ENCODE measurements around the gene AKT3. TPM values are rescaled to one million over a fixed set of nuclear protein-coding genes. Genes with fewer than 3 reads are reported as not detected.
"Not testable (repeated sequence)": the region's sequence is repeated elsewhere in the genome, so short reads cannot be mapped to it uniquely, and the experiment has no call there.

AKT3 gene
- polyA plus RNA-seq, 3 donors from 2014 or later = 2.5 to 7.3 (median 5.2) TPM

DNA sequence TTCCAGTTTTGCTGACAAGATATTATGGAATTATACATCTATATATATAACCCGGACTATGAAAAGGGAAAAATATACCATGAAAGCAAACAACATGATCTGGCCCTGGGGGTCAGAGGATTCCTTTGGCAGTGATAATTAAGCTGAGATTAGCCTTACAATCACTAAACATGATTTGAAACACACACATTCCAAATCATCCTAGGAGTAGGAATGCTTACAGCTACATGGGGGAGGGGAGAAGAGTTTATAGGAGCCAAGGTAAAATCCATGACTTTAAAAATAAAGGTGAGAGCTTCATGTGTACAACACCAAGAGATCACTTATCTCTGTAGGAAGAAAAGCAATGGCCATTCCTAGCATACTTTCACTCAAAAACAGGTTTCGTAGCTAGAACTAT is 57.6 kb downstream of the AKT3 start:
- H3K27ac Mint-ChIP-seq = peak overlapping the region in 4 of 6 donors; percentile 2 to 84 (median 48)
- peak overlapping the region; percentile 33 to 64 (median 59) for H3K4me3 Mint-ChIP-seq
- peaks cover 0 to 8% (median 5%) of the 10 kb centered on the region in 3 donors for H3K36me3 Mint-ChIP-seq
- H3K9me3 Mint-ChIP-seq = no peaks in the 10 kb centered on the region
- H3K4me1 Mint-ChIP-seq = peaks cover 67 to 87% of the 10 kb centered on the region in 2 donors
- no peaks in the 10 kb centered on the region for H3K27me3 Mint-ChIP-seq (ENCODE audit: low read depth in 3 of 3)
- no peak for DNase-seq

DNA sequence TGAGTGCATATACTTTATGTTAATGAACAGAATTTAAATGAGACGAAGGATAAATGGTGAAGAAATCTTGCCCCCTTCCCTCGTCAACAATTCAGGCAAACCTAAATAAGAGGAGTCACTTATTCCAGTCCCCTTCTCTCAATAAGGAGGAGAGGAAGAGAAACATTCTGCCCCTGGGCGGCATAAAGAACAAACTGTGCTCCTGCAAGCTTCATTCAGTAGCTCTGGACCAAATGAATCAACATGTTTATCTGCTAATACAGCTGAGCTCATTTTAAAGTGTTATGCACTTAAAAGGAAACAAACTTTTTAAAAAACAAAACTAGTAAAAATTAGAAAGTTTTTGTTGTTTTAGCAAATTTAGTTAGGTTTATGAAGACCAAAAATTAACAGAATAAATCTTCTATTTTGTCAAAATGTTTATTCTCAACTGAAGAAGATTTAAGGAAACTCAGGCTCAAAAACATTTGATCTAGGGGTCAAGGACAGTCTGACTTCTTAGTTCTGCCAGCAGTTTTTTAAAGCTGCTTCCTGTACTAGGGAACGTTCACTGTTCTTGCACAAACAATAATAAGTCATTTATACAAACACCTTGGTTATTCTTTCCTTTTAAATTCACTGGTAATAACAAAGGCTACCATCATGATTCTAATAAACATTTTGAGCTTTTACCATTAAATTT is 58.3 kb downstream of the AKT3 start:
- H3K4me1 Mint-ChIP-seq = peaks cover 70 to 87% of the 10 kb centered on the region in 2 donors
- no peaks in the 10 kb centered on the region for H3K27me3 Mint-ChIP-seq (ENCODE audit: low read depth in 3 of 3)
- no peak overlapping the region for H3K4me3 Mint-ChIP-seq
- no peaks in the 10 kb centered on the region for H3K9me3 Mint-ChIP-seq
- DNase-seq = no peak
- H3K36me3 Mint-ChIP-seq = peaks cover 0 to 7% (median 5%) of the 10 kb centered on the region in 3 donors
- peak overlapping the region in 1 of 6 donors; percentile 43 for H3K27ac Mint-ChIP-seq

- Mint-ChIP-seq H3K4me1 (peaks cover 73 to 89% of the 10 kb centered on the region in 2 donors), H3K27ac (no peak overlapping the region), H3K27me3 (ENCODE audit: low read depth in 3 of 3) (no peaks in the 10 kb centered on the region), H3K36me3 (peaks cover 0 to 5% (median 3%) of the 10 kb centered on the region in 3 donors), H3K9me3 (no peaks in the 10 kb centered on the region), H3K4me3 (peak overlapping the region in 1 of 5 donors; percentile 34)
- DNase-seq = no peak
Measured at GRCh38 chr1:243790404-243790803, 59.6 kb downstream of the AKT3 start.

GRCh38 chr1:243786531-243786930 is 63.5 kb downstream of the AKT3 start:
- Mint-ChIP-seq H3K27me3 (ENCODE audit: low read depth in 3 of 3) (peaks cover 0 to 3% (median 3%) of the 10 kb centered on the region in 3 donors), H3K36me3 (peaks cover 3 to 8% (median 6%) of the 10 kb centered on the region in 3 donors), H3K4me1 (peaks cover 46 to 78% of the 10 kb centered on the region in 2 donors), H3K27ac (peak overlapping the region in 1 of 6 donors; percentile 44), H3K9me3 (no peaks in the 10 kb centered on the region), H3K4me3 (no peak overlapping the region)
- DNase-seq = no peak

DNA sequence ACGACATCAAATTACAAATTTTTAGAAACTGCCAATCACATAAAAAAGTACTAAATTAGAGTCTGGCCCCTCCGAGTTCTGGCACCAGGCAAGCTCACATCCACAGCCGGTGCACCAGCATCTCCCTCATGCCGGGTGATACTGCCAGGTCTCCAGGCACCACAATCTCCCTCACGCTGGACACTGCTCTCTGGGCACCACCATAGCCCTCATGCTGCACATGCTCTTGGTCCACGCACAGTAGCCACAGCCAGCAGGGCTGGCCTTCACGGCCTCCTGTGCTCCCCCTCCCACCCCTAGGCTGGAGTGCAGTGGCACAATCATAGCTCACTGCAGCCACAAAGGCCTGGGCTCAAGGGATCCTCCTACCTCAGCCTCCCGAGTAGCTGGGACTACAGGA is 65.5 kb downstream of the AKT3 start:
- peaks cover 26 to 57% of the 10 kb centered on the region in 2 donors for H3K4me1 Mint-ChIP-seq
- no peak for DNase-seq

DNA sequence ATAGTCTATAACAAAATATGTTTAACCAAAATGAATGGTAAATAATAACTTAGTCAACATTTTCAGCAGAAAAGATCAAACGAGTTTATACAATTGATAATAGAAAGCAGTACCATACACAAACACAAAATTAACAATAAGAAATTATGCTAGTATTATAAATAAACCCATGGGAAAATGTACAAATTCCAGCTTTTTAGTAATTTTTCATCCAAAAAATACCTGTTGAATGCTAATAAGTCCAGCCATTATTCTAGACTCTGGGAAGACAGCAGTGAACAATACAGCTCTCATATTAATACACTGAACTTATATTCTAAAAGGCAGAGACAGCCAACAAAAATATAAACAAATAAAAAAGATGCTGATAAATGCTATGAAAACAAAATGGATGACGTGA is 66.3 kb downstream of the AKT3 start:
- DNase-seq = no peak
- peaks cover 0 to 3% (median 3%) of the 10 kb centered on the region in 3 donors for H3K27me3 Mint-ChIP-seq (ENCODE audit: low read depth in 3 of 3)
- H3K4me3 Mint-ChIP-seq = no peak overlapping the region
- no peaks in the 10 kb centered on the region for H3K9me3 Mint-ChIP-seq
- peaks cover 3 to 4% (median 4%) of the 10 kb centered on the region in 3 donors for H3K36me3 Mint-ChIP-seq
- no peak overlapping the region for H3K27ac Mint-ChIP-seq
- H3K4me1 Mint-ChIP-seq = peaks cover 21 to 57% of the 10 kb centered on the region in 2 donors

More for the DNA sequence above, 65.5 kb downstream of the AKT3 start:
- Mint-ChIP-seq H3K27ac (no peak overlapping the region), H3K36me3 (peaks cover 3 to 7% (median 6%) of the 10 kb centered on the region in 3 donors), H3K27me3 (ENCODE audit: low read depth in 3 of 3) (peaks cover 0 to 3% (median 3%) of the 10 kb centered on the region in 3 donors), H3K4me3 (no peak overlapping the region), H3K9me3 (no peaks in the 10 kb centered on the region)

- H3K36me3 Mint-ChIP-seq = peaks cover 8 to 11% (median 10%) of the 10 kb centered on the region in 3 donors
- H3K4me1 Mint-ChIP-seq = peaks cover 21 to 71% of the 10 kb centered on the region in 2 donors
- H3K27me3 Mint-ChIP-seq (ENCODE audit: low read depth in 3 of 3); H3K4me3 Mint-ChIP-seq; H3K9me3 Mint-ChIP-seq; DNase-seq: not testable (repeated sequence)
- peak overlapping the region in 1 of 6 donors; percentile 54 for H3K27ac Mint-ChIP-seq
Measured at GRCh38 chr1:243772361-243773050, 77.5 kb downstream of the AKT3 start.

GRCh38 chr1:243770860-243771259 is 79.2 kb downstream of the AKT3 start:
- H3K27me3 Mint-ChIP-seq (ENCODE audit: low read depth in 3 of 3) = peaks cover 0 to 1% (median 0%) of the 10 kb centered on the region in 3 donors
- H3K36me3 Mint-ChIP-seq = peaks cover 3 to 4% (median 4%) of the 10 kb centered on the region in 3 donors
- no peak overlapping the region for H3K27ac Mint-ChIP-seq
- peaks cover 0 to 3% (median 0%) of the 10 kb centered on the region in 6 donors for H3K9me3 Mint-ChIP-seq
- peaks cover 19 to 67% of the 10 kb centered on the region in 2 donors for H3K4me1 Mint-ChIP-seq
- DNase-seq = no peak
- no peak overlapping the region for H3K4me3 Mint-ChIP-seq

GRCh38 chr1:243765676-243766075 is 84.4 kb downstream of the AKT3 start:
- peaks cover 0 to 2% (median 0%) of the 10 kb centered on the region in 3 donors for H3K27me3 Mint-ChIP-seq (ENCODE audit: low read depth in 3 of 3)
- H3K9me3 Mint-ChIP-seq = no peaks in the 10 kb centered on the region
- DNase-seq = no peak
- H3K27ac Mint-ChIP-seq = peak overlapping the region in 1 of 6 donors; percentile 22
- no peak overlapping the region for H3K4me3 Mint-ChIP-seq
- H3K4me1 Mint-ChIP-seq = peaks cover 18 to 56% of the 10 kb centered on the region in 2 donors
- peaks cover 0 to 3% (median 0%) of the 10 kb centered on the region in 3 donors for H3K36me3 Mint-ChIP-seq

DNA sequence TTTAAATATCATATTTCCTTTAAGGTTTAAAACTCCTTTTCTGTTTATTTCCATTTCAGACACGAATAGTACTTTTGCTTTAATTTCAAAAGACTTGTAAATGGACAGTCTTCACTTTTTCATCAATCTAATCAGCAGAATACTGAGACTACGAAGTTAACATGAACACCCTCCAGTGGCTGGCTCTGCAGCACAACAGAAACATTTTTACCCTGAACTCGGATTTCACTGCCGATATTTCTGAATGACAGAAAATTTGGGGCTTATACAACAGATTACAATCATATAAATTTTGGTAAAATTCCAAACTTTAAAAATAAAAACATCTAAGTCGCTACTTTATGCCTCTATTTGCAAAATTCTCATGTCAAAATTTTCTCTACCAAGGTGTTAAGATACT is 86.2 kb downstream of the AKT3 start:
- Mint-ChIP-seq H3K36me3 (peaks cover 0 to under 1% (median 0%) of the 10 kb centered on the region in 3 donors), H3K9me3 (no peaks in the 10 kb centered on the region), H3K4me1 (peaks cover 21 to 53% of the 10 kb centered on the region in 2 donors), H3K27me3 (ENCODE audit: low read depth in 3 of 3) (peaks cover 0 to 2% (median 0%) of the 10 kb centered on the region in 3 donors), H3K27ac (no peak overlapping the region), H3K4me3 (no peak overlapping the region)
- DNase-seq = no peak

DNA sequence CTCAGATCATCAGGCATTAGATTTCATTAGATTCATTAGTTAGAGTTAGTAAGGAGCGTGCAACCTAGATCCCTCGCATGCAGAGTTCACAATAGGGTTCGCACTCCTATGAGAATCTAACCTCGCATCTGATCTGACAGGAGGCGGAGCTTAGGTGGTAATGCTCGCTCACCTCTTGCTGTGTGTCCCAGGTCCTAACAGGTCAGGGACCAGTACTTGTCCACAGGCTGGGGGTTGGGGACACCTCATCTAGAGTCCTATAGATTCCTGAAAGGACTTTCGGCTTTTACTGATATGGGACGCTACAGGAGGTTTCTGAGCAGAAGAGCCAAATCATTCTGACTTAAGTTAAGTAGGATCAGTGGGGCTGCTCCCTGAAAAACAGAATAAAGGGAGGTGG is 91.4 kb downstream of the AKT3 start:
- DNase-seq = no peak
- H3K9me3 Mint-ChIP-seq = peaks cover 0 to 2% (median 0%) of the 10 kb centered on the region in 6 donors
- peaks cover 23 to 56% of the 10 kb centered on the region in 2 donors for H3K4me1 Mint-ChIP-seq
- H3K27me3 Mint-ChIP-seq (ENCODE audit: low read depth in 3 of 3) = peaks cover 0 to 2% (median 0%) of the 10 kb centered on the region in 3 donors
- H3K27ac Mint-ChIP-seq = no peak overlapping the region
- H3K36me3 Mint-ChIP-seq = no peaks in the 10 kb centered on the region
- H3K4me3 Mint-ChIP-seq = no peak overlapping the region

GRCh38 chr1:243756529-243756928 is 93.5 kb downstream of the AKT3 start:
- peaks cover 0 to 2% (median 0%) of the 10 kb centered on the region in 6 donors for H3K9me3 Mint-ChIP-seq
- no peaks in the 10 kb centered on the region for H3K27me3 Mint-ChIP-seq (ENCODE audit: low read depth in 3 of 3)
- H3K27ac Mint-ChIP-seq = peak overlapping the region in 1 of 6 donors; percentile 2
- peaks cover 23 to 55% of the 10 kb centered on the region in 2 donors for H3K4me1 Mint-ChIP-seq
- DNase-seq = no peak
- H3K36me3 Mint-ChIP-seq = no peaks in the 10 kb centered on the region
- no peak overlapping the region for H3K4me3 Mint-ChIP-seq

DNA sequence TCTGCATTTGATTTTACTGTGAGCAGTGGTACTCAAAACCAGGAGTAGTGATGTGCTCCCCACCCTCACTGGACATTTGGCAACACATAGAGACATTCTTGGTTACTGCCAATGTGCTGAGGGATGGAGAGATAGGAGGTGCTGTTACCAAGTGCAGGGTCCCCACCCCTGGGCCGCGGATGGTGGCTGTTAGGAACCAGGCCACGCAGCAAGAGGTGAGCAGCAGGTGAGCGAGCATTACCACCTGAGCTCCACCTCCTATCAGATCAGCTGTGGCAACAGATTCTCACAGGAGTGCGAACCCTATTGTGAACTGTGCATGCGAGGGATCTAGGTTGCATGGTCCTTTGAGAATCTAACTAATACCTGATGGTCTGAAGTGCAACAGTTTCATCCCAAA is 95.7 kb downstream of the AKT3 start:
- Mint-ChIP-seq H3K36me3 (no peaks in the 10 kb centered on the region), H3K4me3 (no peak overlapping the region), H3K27me3 (ENCODE audit: low read depth in 3 of 3) (peaks cover 0 to 2% (median 0%) of the 10 kb centered on the region in 3 donors), H3K4me1 (peaks cover 12 to 33% of the 10 kb centered on the region in 2 donors), H3K27ac (no peak overlapping the region), H3K9me3 (peaks cover 0 to 2% (median 0%) of the 10 kb centered on the region in 6 donors)
- DNase-seq = no peak

DNA sequence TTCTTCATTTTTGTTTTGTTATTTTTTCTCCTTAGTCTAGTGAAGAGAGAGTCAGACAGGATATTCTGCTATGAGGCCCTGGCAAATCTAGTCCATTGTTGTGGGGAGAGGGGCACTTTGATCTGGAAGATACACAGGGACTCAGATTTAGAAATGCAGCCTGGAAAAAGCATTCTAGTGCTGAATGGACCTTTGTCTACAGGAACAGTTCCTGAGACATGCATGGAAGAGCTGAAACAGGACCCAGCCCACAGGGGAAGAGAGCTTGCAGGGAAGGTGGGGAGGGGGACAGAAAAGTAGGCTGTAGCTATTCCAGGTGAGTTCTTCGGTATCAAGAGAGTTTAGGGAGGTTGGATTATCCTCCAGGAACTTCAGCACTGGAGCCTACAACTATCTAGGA is 98.5 kb downstream of the AKT3 start:
- DNase-seq = no peak
- Mint-ChIP-seq H3K4me1 (peaks cover 4 to 21% of the 10 kb centered on the region in 2 donors), H3K36me3 (no peaks in the 10 kb centered on the region), H3K4me3 (no peak overlapping the region), H3K27ac (peak overlapping the region in 1 of 6 donors; percentile 20), H3K9me3 (peaks cover 0 to 2% (median 0%) of the 10 kb centered on the region in 6 donors), H3K27me3 (ENCODE audit: low read depth in 3 of 3) (peaks cover 0 to 2% (median 0%) of the 10 kb centered on the region in 3 donors)
